Measurements from ENCODE around the gene TAF12.

- TF ChIP-seq POLR2A (IDR thresholded peaks at IDR 0.05; ENCODE audit: low read length) = no peak
- TF ChIP-seq GATA1 (IDR thresholded peaks at IDR 0.05; ENCODE audit: low read depth, low read length) = no peak
Observed at GRCh38 chr1:28566931-28567330, 75.9 kb downstream of the TAF12 start.
